ENCODE results near the gene IFNLR1. TPM values are rescaled to one million over a fixed set of nuclear protein-coding genes. Genes with fewer than 3 reads are reported as not detected.

The IFNLR1 gene
- total RNA-seq, 1 experiment from 2014 or later = 6.1 TPM

- ChIA-PET CTCF (interaction anchor here (2.5 kb wide), 1 partner anchor 188 kb away, joined by 12 read pairs; no protein-coding TSS in a partner anchor), POLR2A (no interaction called here)
Measured at GRCh38 chr1:24204116-24204515, 17.0 kb upstream of the IFNLR1 start.

GRCh38 chr1:24203404-24203803, 16.3 kb upstream of the IFNLR1 start:
- Mint-ChIP-seq H3K4me3 (ENCODE audit: unreplicated experiment) (no peak overlapping the region), H3K27me3 (ENCODE audit: insufficient read depth, unreplicated experiment) (no peaks in the 10 kb centered on the region), H3K36me3 (ENCODE audit: insufficient read depth, unreplicated experiment) (no peaks in the 10 kb centered on the region), H3K27ac (ENCODE audit: unreplicated experiment) (no peak overlapping the region), H3K9me3 (ENCODE audit: unreplicated experiment) (no peaks in the 10 kb centered on the region), H3K4me1 (ENCODE audit: low read depth, unreplicated experiment) (no peaks in the 10 kb centered on the region)
- no peak for DNase-seq
- Histone ChIP-seq H3K9me3 (no peaks in the 10 kb centered on the region), H3K4me3 (ENCODE audit: low read depth, low read length) (no peak overlapping the region), H3K36me3 (ENCODE audit: control insufficient read depth, insufficient read depth, low read length) (no peaks in the 10 kb centered on the region), H3K4me1 (no peaks in the 10 kb centered on the region), H3K27me3 (replicated peaks; ENCODE audit: control insufficient read depth, insufficient read depth, low read length) (no peaks in the 10 kb centered on the region)
- ChIA-PET POLR2A (no interaction called here), CTCF (interaction anchor here (2.5 kb wide), 1 partner anchor 189 kb away, joined by 12 read pairs; no protein-coding TSS in a partner anchor)
- intact Hi-C loops (cut with micrococcal nuclease; ENCODE audit: unreplicated experiment) = loop anchor here (10.0 kb wide), 1 partner anchor 101 kb away; no protein-coding TSS in a partner anchor
- no peak for TF ChIP-seq CTCF (IDR thresholded peaks at IDR 0.05; ENCODE audit: insufficient read depth in 1 of 2, low read depth in 1 of 2, low read length in 1 of 2, severe bottlenecking in 1 of 2, unreplicated experiment in 1 of 2)
- no TSS peak for BruUV-seq (replicated peaks)

More at GRCh38 chr1:24204116-24204515, 17.0 kb upstream of the IFNLR1 start:
- intact Hi-C loops (cut with micrococcal nuclease; ENCODE audit: unreplicated experiment) = loop anchor here (10.0 kb wide), 1 partner anchor 101 kb away; no protein-coding TSS in a partner anchor
- no peak overlapping the region for H3K27ac Mint-ChIP-seq (ENCODE audit: unreplicated experiment)
- no peaks in the 10 kb centered on the region for H3K36me3 Mint-ChIP-seq (ENCODE audit: insufficient read depth, unreplicated experiment)
- H3K9me3 Mint-ChIP-seq (ENCODE audit: unreplicated experiment) = no peaks in the 10 kb centered on the region
- Histone ChIP-seq H3K27me3 (replicated peaks; ENCODE audit: control insufficient read depth, insufficient read depth, low read length) (no peaks in the 10 kb centered on the region), H3K9me3 (no peaks in the 10 kb centered on the region), H3K4me3 (ENCODE audit: low read depth, low read length) (no peak overlapping the region), H3K4me1 (no peaks in the 10 kb centered on the region), H3K36me3 (ENCODE audit: control insufficient read depth, insufficient read depth, low read length) (no peaks in the 10 kb centered on the region)
- TF ChIP-seq CTCF (IDR thresholded peaks at IDR 0.05; ENCODE audit: insufficient read depth in 1 of 2, low read depth in 1 of 2, low read length in 1 of 2, severe bottlenecking in 1 of 2, unreplicated experiment in 1 of 2) = no peak
- H3K4me1 Mint-ChIP-seq (ENCODE audit: low read depth, unreplicated experiment) = no peaks in the 10 kb centered on the region
- H3K27me3 Mint-ChIP-seq (ENCODE audit: insufficient read depth, unreplicated experiment) = no peaks in the 10 kb centered on the region
- no peak overlapping the region for H3K4me3 Mint-ChIP-seq (ENCODE audit: unreplicated experiment)
- no peak for DNase-seq
- BruUV-seq (replicated peaks) = no TSS peak

GRCh38 chr1:24202987-24203386, 15.9 kb upstream of the IFNLR1 start:
- H3K4me3 ChIP-seq (ENCODE audit: low read depth, low read length) = no peak overlapping the region
- no peak overlapping the region for H3K27ac Mint-ChIP-seq (ENCODE audit: unreplicated experiment)
- no peak for TF ChIP-seq CTCF (IDR thresholded peaks at IDR 0.05; ENCODE audit: insufficient read depth in 1 of 2, low read depth in 1 of 2, low read length in 1 of 2, severe bottlenecking in 1 of 2, unreplicated experiment in 1 of 2)
- H3K27me3 ChIP-seq (replicated peaks; ENCODE audit: control insufficient read depth, insufficient read depth, low read length) = no peaks in the 10 kb centered on the region
- H3K9me3 Mint-ChIP-seq (ENCODE audit: unreplicated experiment) = no peaks in the 10 kb centered on the region
- CTCF ChIA-PET = interaction anchor here (2.1 kb wide), 1 partner anchor 53 kb away, joined by 6 read pairs; no protein-coding TSS in a partner anchor
- BruUV-seq (replicated peaks) = no TSS peak
- H3K9me3 ChIP-seq = no peaks in the 10 kb centered on the region
- intact Hi-C loops (cut with micrococcal nuclease; ENCODE audit: unreplicated experiment) = loop anchor here (10.0 kb wide), 1 partner anchor 102 kb away; no protein-coding TSS in a partner anchor
- POLR2A ChIA-PET = no interaction called here
- no peaks in the 10 kb centered on the region for H3K36me3 Mint-ChIP-seq (ENCODE audit: insufficient read depth, unreplicated experiment)
- no peaks in the 10 kb centered on the region for H3K4me1 ChIP-seq
- H3K27me3 Mint-ChIP-seq (ENCODE audit: insufficient read depth, unreplicated experiment) = no peaks in the 10 kb centered on the region
- H3K36me3 ChIP-seq (ENCODE audit: control insufficient read depth, insufficient read depth, low read length) = no peaks in the 10 kb centered on the region
- no peak overlapping the region for H3K4me3 Mint-ChIP-seq (ENCODE audit: unreplicated experiment)
- DNase-seq = no peak
- no peaks in the 10 kb centered on the region for H3K4me1 Mint-ChIP-seq (ENCODE audit: low read depth, unreplicated experiment)

All from Caco-2 (cell line).